Heart right ventricle (tissue), 16 donors: ENCODE data around the gene BTBD9. TPM values are rescaled to one million over a fixed set of nuclear protein-coding genes. Genes with fewer than 3 reads are reported as not detected.

Source experiments
- ATAC-seq, 8 donors: fragments of 200-7000 bp; cut with Tn5 transposase; one replicate each; pipeline ENCODE4 v1.9.1; 2020; ENCODE audit warnings: mild to moderate bottlenecking in 8 of 8, moderate library complexity in 8 of 8, moderate number of reproducible peaks in 1 of 8
- DNase-seq, 2 donors: peaks; one replicate each; pipeline ENCODE4 v3.0.0-alpha.2; 2020
- H3K27ac ChIP-seq, 10 donors: fragments of 200-600 bp; sonication (generic) in 2 of 10; one replicate each; pipeline versions ENCODE4 v1.5.0 to v1.8.0; 2020 to 2022; ENCODE audit warnings: mild to moderate bottlenecking in 3 of 10
- H3K27me3 ChIP-seq, 7 donors: fragments of 200-600 bp; one replicate each; pipeline ENCODE4 v1.8.0; 2021 to 2022; ENCODE audit warnings: mild to moderate bottlenecking in 2 of 7
- H3K36me3 ChIP-seq, 9 donors: fragments of 200-600 bp; sonication (generic) in 1 of 9; one replicate each; pipeline versions ENCODE4 v1.5.0 to v1.8.0; 2020 to 2022; ENCODE audit warnings: mild to moderate bottlenecking in 2 of 9
- H3K4me1 ChIP-seq, 9 donors: fragments of 200-600 bp; sonication (generic) in 1 of 9; one replicate each; pipeline versions ENCODE4 v1.5.0 to v1.8.0; 2020 to 2022; ENCODE audit warnings: mild to moderate bottlenecking in 4 of 9
- H3K4me3 ChIP-seq, 10 donors: fragments of 200-600 bp; sonication (generic) in 2 of 10; one replicate each; pipeline versions ENCODE4 v1.5.0 to v1.8.0; 2020 to 2022; ENCODE audit warnings: mild to moderate bottlenecking in 7 of 10, moderate library complexity in 2 of 10
- H3K9me3 ChIP-seq, 11 donors: fragments of 200-600 bp in 10 of 11; sonication (generic) in 2 of 11; one replicate each; pipeline versions ENCODE4 v1.5.0 to v1.8.0; 2013 to 2022; ENCODE audit warnings: mild to moderate bottlenecking in 2 of 11, control low read depth in 1 of 11, moderate library complexity in 1 of 11
- WGBS, 2 donors: extraction: QIAGEN DNeasy Blood & Tissue Kit; methylation state at CpG; one replicate each; pipeline ENCODE4 v1.1.7; 2013; ENCODE audit warnings: inconsistent platforms in 1 of 2; 5-methylcytosine and 5-hydroxymethylcytosine counted together
- intact Hi-C, 10 donors: fragments of 100-400 bp; cut with DNase I; formaldehyde crosslinking; loops; one replicate each; pipeline versions ENCODE4 v1.11.1 to v1.14.2; 2022
- polyA plus RNA-seq, 2 donors: library from polyadenylated mRNA; stranded (reverse); fragments of 200-250 nt; gene quantifications; one replicate each; pipeline ENCODE4 v1.2.3, GENCODE V29; 2013
- total RNA-seq, 10 donors: library from RNA; stranded (reverse); fragmentation: NEBNext Ultra II Directional in 3 of 10; extraction: Animal tissue kit (Norgen Biotek cat#: 25700) in 3 of 10; gene quantifications; one replicate each; pipeline versions ENCODE4 v1.2.1 to v1.2.4, GENCODE V29; 2021 to 2023
- TF ChIP-seq, protein P1 (sequence below), 9 donors: fragments of 200-600 bp; sonication (generic) in 2 of 9; IDR thresholded peaks; one replicate each; pipeline versions ENCODE4 v1.5.0 to v1.8.0; 2021 to 2022; ENCODE audit warnings: antibody characterized with exemption in 9 of 9, mild to moderate bottlenecking in 5 of 9, moderate library complexity in 1 of 9
- donor health status: Arrhythmogenic right ventricular cardiomyopathy.
- donor health status: ischemic (EF 13 %, LVEDD 7.1; RV severe dilation, severe dysfunction).
- donor health status: healthy with polysubstance abuse.
- donor health status: DM: no; HTN: yes; CAD: no.
- donor health status: DM: no; HTN: no; CAD: no.
- donor health status: ischemic (EF 25% LVEDD 6.9; RV normal size, moderate dysfunction).
- donor health status: ischemic (EF 25% LVEDD 5.7; RV mildly dilated, moderate dysfunction).
- donor health status: healthy.
- donor health status: DM: yes; HTN: yes; CAD: no.
- donor health status: Ischemic cardiomyopathy.
- donor health status: ischemic (EF 35%, LVEDD 5.7; RV mildly dilated, moderate dysfunction).
- donor health status: nonischemic (EF 11% LVEDD 7.7; RV severe dilation, severe dysfunction).
- donor health status: DM: yes; HTN: yes; CAD: no.
- donor health status: PGD.
- donor health status: ischemic (EF 29% LVEDD 5.4; RV normal size, mild dysfunction).
- donor health status: nonischemic (EF 23%, LVEDD 6.1; RV moderate dilation, normal function).

BTBD9 gene
- total and polyA plus RNA-seq, 12 donors = 4.2 to 27.7 (median 18.3) TPM

DNA sequence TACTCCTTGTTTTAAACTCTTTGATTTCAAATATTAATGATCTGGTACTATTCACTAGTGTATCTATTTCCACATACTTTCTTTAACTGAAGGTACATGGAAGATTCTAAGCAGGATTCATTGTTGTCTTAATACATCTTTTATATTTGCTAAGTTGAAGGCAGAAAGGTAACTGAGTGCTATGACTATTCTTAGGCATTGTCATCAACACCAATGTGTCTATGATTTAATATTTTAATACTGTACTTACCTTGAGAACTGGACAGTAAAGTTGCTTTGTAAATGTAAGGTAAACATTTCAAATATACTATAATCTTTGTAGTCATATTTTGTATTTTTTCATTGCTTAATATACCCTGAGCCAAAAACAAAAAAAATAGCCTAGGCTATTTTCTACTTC, 8.9 kb upstream of the BTBD9 start:
- intact Hi-C loops = no loop called here
- ATAC-seq = no peak

GRCh38 chr6:38646166-38646878, 6.6 kb upstream of the BTBD9 start:
- no peaks in the 10 kb centered on the region for H3K27me3 ChIP-seq
- 85 to 87% methylated on average over 3 of the region's 3 CpGs for WGBS, 2 donors
- TF ChIP-seq, protein P1, sequence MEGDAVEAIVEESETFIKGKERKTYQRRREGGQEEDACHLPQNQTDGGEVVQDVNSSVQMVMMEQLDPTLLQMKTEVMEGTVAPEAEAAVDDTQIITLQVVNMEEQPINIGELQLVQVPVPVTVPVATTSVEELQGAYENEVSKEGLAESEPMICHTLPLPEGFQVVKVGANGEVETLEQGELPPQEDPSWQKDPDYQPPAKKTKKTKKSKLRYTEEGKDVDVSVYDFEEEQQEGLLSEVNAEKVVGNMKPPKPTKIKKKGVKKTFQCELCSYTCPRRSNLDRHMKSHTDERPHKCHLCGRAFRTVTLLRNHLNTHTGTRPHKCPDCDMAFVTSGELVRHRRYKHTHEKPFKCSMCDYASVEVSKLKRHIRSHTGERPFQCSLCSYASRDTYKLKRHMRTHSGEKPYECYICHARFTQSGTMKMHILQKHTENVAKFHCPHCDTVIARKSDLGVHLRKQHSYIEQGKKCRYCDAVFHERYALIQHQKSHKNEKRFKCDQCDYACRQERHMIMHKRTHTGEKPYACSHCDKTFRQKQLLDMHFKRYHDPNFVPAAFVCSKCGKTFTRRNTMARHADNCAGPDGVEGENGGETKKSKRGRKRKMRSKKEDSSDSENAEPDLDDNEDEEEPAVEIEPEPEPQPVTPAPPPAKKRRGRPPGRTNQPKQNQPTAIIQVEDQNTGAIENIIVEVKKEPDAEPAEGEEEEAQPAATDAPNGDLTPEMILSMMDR (IDR thresholded peaks at IDR 0.05) = no peak
- DNase-seq = no peak
- H3K9me3 ChIP-seq = peaks cover 0 to 2% (median 0%) of the 10 kb centered on the region in 11 donors
- H3K36me3 ChIP-seq = peaks cover 0 to 6% (median 0%) of the 10 kb centered on the region in 9 donors
- peaks cover 0 to 18% (median 3%) of the 10 kb centered on the region in 9 donors for H3K4me1 ChIP-seq
- ATAC-seq = no peak
- intact Hi-C loops = no loop called here
- H3K4me3 ChIP-seq = no peak overlapping the region
- H3K27ac ChIP-seq = no peak overlapping the region

More for the DNA sequence above, 8.9 kb upstream of the BTBD9 start:
- no peak for DNase-seq
- TF ChIP-seq, protein P1 (IDR thresholded peaks at IDR 0.05) = no peak
- no peak overlapping the region for H3K27ac ChIP-seq
- no peak overlapping the region for H3K4me3 ChIP-seq
- peaks cover 0 to 14% (median 3%) of the 10 kb centered on the region in 9 donors for H3K4me1 ChIP-seq
- H3K9me3 ChIP-seq = peaks cover 0 to 6% (median 0%) of the 10 kb centered on the region in 11 donors
- H3K36me3 ChIP-seq = peaks cover 0 to 6% (median 0%) of the 10 kb centered on the region in 9 donors
- no peaks in the 10 kb centered on the region for H3K27me3 ChIP-seq

DNA sequence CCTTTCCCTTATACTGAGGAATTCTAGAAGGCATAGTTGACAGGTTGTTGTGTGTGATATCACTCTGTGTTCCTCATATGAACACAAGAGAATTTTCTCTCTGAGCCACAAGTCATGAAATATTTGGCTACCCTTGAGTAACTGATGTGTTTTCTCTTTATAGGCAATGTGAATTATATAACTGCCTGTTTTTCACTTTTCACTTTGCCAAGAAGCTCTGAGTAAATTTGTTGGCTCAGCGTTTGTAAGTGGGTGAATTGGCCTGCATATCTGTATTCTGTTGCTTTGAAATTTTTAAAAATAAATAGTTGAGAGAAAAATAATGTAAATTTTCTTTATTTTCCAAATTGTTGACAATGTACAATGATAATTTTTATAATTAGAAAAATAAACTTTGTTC, 5.2 kb upstream of the BTBD9 start:
- intact Hi-C loops = no loop called here
- peaks cover 7 to 31% (median 14%) of the 10 kb centered on the region in 9 donors for H3K4me1 ChIP-seq
- H3K27ac ChIP-seq = peak overlapping the region in 1 of 10 donors; percentile 27
- no peaks in the 10 kb centered on the region for H3K27me3 ChIP-seq
- ATAC-seq (no peak), DNase-seq (no peak)
- H3K36me3 ChIP-seq = peaks cover 0 to 2% (median 0%) of the 10 kb centered on the region in 9 donors
- no peaks in the 10 kb centered on the region for H3K9me3 ChIP-seq
- 48 to 59% methylated on average over 1 of the region's 1 CpG for WGBS, 2 donors
- H3K4me3 ChIP-seq = no peak overlapping the region
- TF ChIP-seq, protein P1 (IDR thresholded peaks at IDR 0.05) = no peak

GRCh38 chr6:38640216-38640909, 634 bp upstream of the BTBD9 start:
- no peaks in the 10 kb centered on the region for H3K27me3 ChIP-seq
- ATAC-seq (no peak), DNase-seq (no peak)
- TF ChIP-seq, protein P1 (IDR thresholded peaks at IDR 0.05) = no peak
- no peaks in the 10 kb centered on the region for H3K9me3 ChIP-seq
- no peaks in the 10 kb centered on the region for H3K36me3 ChIP-seq
- peak overlapping the region; percentile 61 to 98 (median 87) for H3K4me3 ChIP-seq
- peaks cover 7 to 46% (median 27%) of the 10 kb centered on the region in 9 donors for H3K4me1 ChIP-seq
- WGBS, 2 donors = 6 to 8% methylated on average over 32 of the region's 32 CpGs
- peak overlapping the region; percentile 92 to 98 (median 96) for H3K27ac ChIP-seq
- intact Hi-C loops = no loop called here
